WERI-Rb-1 (cell line): ENCODE results near the gene SLC25A11.
A peak's percentile ranks its signal among the peaks of the same experiment; 100 is the strongest.

ENCODE experiments used
- DNase-seq: peaks from one replicate; pipeline ENCODE4 v3.0.0-alpha.2; 2020
- H3K27ac ChIP-seq: fragments of 250-450 bp; sonication (Bioruptor Pico); 2 replicates; pipeline ENCODE4 v1.5.1; 2020; ENCODE audit warnings: mild to moderate bottlenecking, moderate library complexity
- H3K27me3 ChIP-seq: fragments of 250-450 bp; sonication (Bioruptor Pico); 2 replicates; pipeline ENCODE4 v1.5.1; 2021; ENCODE audit warnings: mild to moderate bottlenecking, low read depth, moderate library complexity; ENCODE audit not compliant: insufficient read depth, severe bottlenecking
- H3K36me3 ChIP-seq: fragments of 250-450 bp; sonication (Bioruptor Pico); 2 replicates; pipeline ENCODE4 v1.5.1; 2020; ENCODE audit warnings: mild to moderate bottlenecking, moderate library complexity
- H3K4me3 ChIP-seq: 2 replicates; pipeline ENCODE4 v1.5.1; 2011; ENCODE audit warnings: low read depth, mild to moderate bottlenecking, control low read depth, low read length
- H3K9me3 ChIP-seq: fragments of 250-450 bp; sonication (Bioruptor Pico); 2 replicates; pipeline ENCODE4 v1.5.1; 2021; ENCODE audit warnings: mild to moderate bottlenecking, moderate library complexity; ENCODE audit not compliant: severe bottlenecking
- CTCF ChIP-seq: IDR thresholded peaks from 2 replicates; pipeline ENCODE4 v1.5.1; 2011; ENCODE audit warnings: low read depth, mild to moderate bottlenecking, control low read depth, inconsistent platforms, low read length

SLC25A11 gene

GRCh38 chr17:4898351-4898750 lies 41.5 kb downstream of the SLC25A11 start:
- Histone ChIP-seq H3K27me3 (no peaks in the 10 kb centered on the region), H3K36me3 (peaks cover 83% of the 10 kb centered on the region), H3K9me3 (no peaks in the 10 kb centered on the region), H3K27ac (peak overlapping the region; percentile 21; the same call in 1 of the 2 replicates), H3K4me3 (no peak overlapping the region)
- no peak for TF ChIP-seq CTCF
- no peak for DNase-seq

GRCh38 chr17:4897785-4898184 lies 42.1 kb downstream of the SLC25A11 start:
- H3K27me3 ChIP-seq = no peaks in the 10 kb centered on the region
- no peak overlapping the region for H3K4me3 ChIP-seq
- DNase-seq = no peak
- H3K36me3 ChIP-seq = peaks cover 89% of the 10 kb centered on the region
- peak overlapping the region; percentile 21 for H3K27ac ChIP-seq
- TF ChIP-seq CTCF = no peak
- no peaks in the 10 kb centered on the region for H3K9me3 ChIP-seq

- Histone ChIP-seq H3K4me3 (no peak overlapping the region), H3K36me3 (peaks cover 94% of the 10 kb centered on the region)
Measured at GRCh38 chr17:4897198-4897687, 42.6 kb downstream of the SLC25A11 start.

GRCh38 chr17:4896332-4897197 lies 43.3 kb downstream of the SLC25A11 start:
- TF ChIP-seq CTCF = peak; percentile 27; the same call in 1 of the 2 replicates
- peak overlapping the region; percentile 63 for H3K27ac ChIP-seq
- no peaks in the 10 kb centered on the region for H3K27me3 ChIP-seq
- H3K4me3 ChIP-seq = no peak overlapping the region
- no peaks in the 10 kb centered on the region for H3K9me3 ChIP-seq
- H3K36me3 ChIP-seq = peaks cover 94% of the 10 kb centered on the region
- no peak for DNase-seq

More at GRCh38 chr17:4897198-4897687, 42.6 kb downstream of the SLC25A11 start:
- Histone ChIP-seq H3K27me3 (no peaks in the 10 kb centered on the region), H3K9me3 (no peaks in the 10 kb centered on the region), H3K27ac (peak overlapping the region; percentile 63)
- no peak for DNase-seq
- TF ChIP-seq CTCF = no peak

GRCh38 chr17:4895657-4896331 lies 44.1 kb downstream of the SLC25A11 start:
- H3K4me3 ChIP-seq = no peak overlapping the region
- peak; percentile 93 for DNase-seq
- peaks cover 94% of the 10 kb centered on the region for H3K36me3 ChIP-seq
- H3K9me3 ChIP-seq = no peaks in the 10 kb centered on the region
- peak; percentile 85 for TF ChIP-seq CTCF
- H3K27me3 ChIP-seq = no peaks in the 10 kb centered on the region
- H3K27ac ChIP-seq = peak overlapping the region; percentile 63
